Spleen (tissue), 11 donors: ENCODE data around the gene PCNX1. TPM values are rescaled to one million over a fixed set of nuclear protein-coding genes. Genes with fewer than 3 reads are reported as not detected.

Experiments used
- DNase-seq: peaks from one replicate; pipeline ENCODE4 v3.0.0-alpha.2; 2020
- H3K27ac ChIP-seq, 8 donors: fragments of 200-600 bp; sonication (generic) in 7 of 8; 1 replicate in 4 of 8; 2 replicates in 4 of 8; pipeline versions ENCODE4 v1.5.0 to v1.8.0; 2016 to 2021; ENCODE audit warnings: inconsistent platforms in 4 of 8, mild to moderate bottlenecking in 4 of 8, moderate library complexity in 1 of 8
- H3K27me3 ChIP-seq, 7 donors: fragments of 200-600 bp; sonication (generic) in 6 of 7; replicated peaks in 1 of 7; 1 replicate in 4 of 7; 2 replicates in 3 of 7; pipeline versions ENCODE4 v1.5.0 to v1.8.0; 2016 to 2021; ENCODE audit warnings: inconsistent platforms in 3 of 7, mild to moderate bottlenecking in 1 of 7
- H3K36me3 ChIP-seq, 6 donors: fragments of 200-600 bp; sonication (generic) in 5 of 6; 1 replicate in 4 of 6; 2 replicates in 2 of 6; pipeline versions ENCODE4 v1.5.0 to v1.8.0; 2016 to 2021; ENCODE audit warnings: inconsistent platforms in 2 of 6
- H3K4me1 ChIP-seq, 6 donors: fragments of 200-600 bp; sonication (generic) in 5 of 6; 1 replicate in 3 of 6; 2 replicates in 3 of 6; pipeline versions ENCODE4 v1.5.0 to v1.8.0; 2016 to 2021; ENCODE audit warnings: inconsistent platforms in 3 of 6
- H3K4me3 ChIP-seq, 8 donors: fragments of 200-600 bp; sonication (generic) in 7 of 8; 1 replicate in 4 of 8; 2 replicates in 4 of 8; pipeline versions ENCODE4 v1.5.0 to v1.8.0; 2016 to 2021; ENCODE audit warnings: inconsistent platforms in 4 of 8, mild to moderate bottlenecking in 4 of 8, moderate library complexity in 2 of 8
- H3K9me3 ChIP-seq, 8 donors: fragments of 200-600 bp; sonication (generic) in 7 of 8; 1 replicate in 4 of 8; 2 replicates in 4 of 8; pipeline versions ENCODE4 v1.5.0 to v1.8.0; 2016 to 2021; ENCODE audit warnings: inconsistent platforms in 4 of 8
- CTCF ChIP-seq, 11 experiments: fragments of 200-600 bp in 7 of 11; fragments of 450-650 bp in 4 of 11; sonication (generic) in 4 of 11; IDR thresholded peaks in 8 of 11; conservative IDR thresholded peaks in 3 of 11; 1 replicate in 7 of 11; 2 replicates in 4 of 11; pipeline versions ENCODE4 v1.4.0 to v1.8.0; 2016 to 2021; ENCODE audit warnings: antibody characterized with exemption in 11 of 11, inconsistent platforms in 4 of 11, mild to moderate bottlenecking in 1 of 11
- POLR2A ChIP-seq, 3 donors: fragments of 450-650 bp; IDR thresholded peaks; one replicate each; pipeline ENCODE4 v1.5.1; 2017; ENCODE audit warnings: antibody characterized with exemption in 3 of 3, mild to moderate bottlenecking in 1 of 3
- POLR2AphosphoS5 ChIP-seq, 3 donors: sonication (generic); formaldehyde crosslinking; IDR thresholded peaks; one replicate each; pipeline ENCODE4 v1.5.1; 2017; ENCODE audit warnings: antibody characterized with exemption in 3 of 3
- WGBS, 5 donors: extraction: QIAGEN DNeasy Blood & Tissue Kit in 3 of 5; methylation state at CpG; one replicate each; pipeline versions ENCODE4 v1.1.5 to v1.1.7; 2013 to 2018; 5-methylcytosine and 5-hydroxymethylcytosine counted together
- intact Hi-C: fragments of 100-400 bp; cut with DNase I; formaldehyde crosslinking; loops from one replicate; pipeline ENCODE4 v1.15.0; 2023; ENCODE audit warnings: low total_unique reads
- polyA plus RNA-seq, 3 donors: library from polyadenylated mRNA; stranded (reverse); fragments of 200-250 nt; gene quantifications; one replicate each; pipeline ENCODE4 v1.2.1, GENCODE V29; 2013
- total RNA-seq, 7 donors: library from RNA; depleted of rRNA in 3 of 7; stranded (reverse); fragments of >200 nt in 3 of 7; fragmentation: NEBNext Ultra II Directional in 4 of 7; extraction: Animal tissue kit (Norgen Biotek cat#: 25700) in 4 of 7; gene quantifications; one replicate each; pipeline versions ENCODE4 v1.1.0 to v1.2.1, GENCODE V29; 2016 to 2021
- donor health status: healthy with polysubstance abuse.
- donor health status: DM: no; HTN: no; CAD: no; lungs with moderate emphysema.
- donor health status: DM: no; HTN: no; CAD: no.
- donor health status: Bipolar disorder and iron deficiency.
- donor health status: healthy.
- donor health status: DM: no; HTN: no; CAD: no.
- donor health status: DM: yes; HTN: yes; CAD: no.

PCNX1 gene
- total and polyA plus RNA-seq, 10 donors = 4.0 to 149 (median 100) TPM

GRCh38 chr14:71136386-71137060 is 229.3 kb downstream of the PCNX1 start:
- H3K36me3 ChIP-seq = no peaks in the 10 kb centered on the region
- no peak for DNase-seq
- no peaks in the 10 kb centered on the region for H3K27me3 ChIP-seq
- 83 to 92% (median 85%) methylated on average over 9 of the region's 9 CpGs for WGBS, 5 donors
- peaks cover 0 to 9% (median 0%) of the 10 kb centered on the region in 8 donors for H3K9me3 ChIP-seq
- intact Hi-C loops = no loop called here
- no peak for TF ChIP-seq POLR2AphosphoS5 (IDR thresholded peaks at IDR 0.05)
- TF ChIP-seq POLR2A (IDR thresholded peaks at IDR 0.05) = no peak
- TF ChIP-seq CTCF (IDR thresholded peaks at IDR 0.05 in 8 of 11, conservative IDR thresholded peaks at IDR 0.05 in 3 of 11) = no peak
- peaks cover 0 to 29% (median 15%) of the 10 kb centered on the region in 6 donors for H3K4me1 ChIP-seq
- no peak overlapping the region for H3K4me3 ChIP-seq
- no peak overlapping the region for H3K27ac ChIP-seq

GRCh38 chr14:71137536-71138447 is 230.5 kb downstream of the PCNX1 start:
- no peak for DNase-seq
- TF ChIP-seq POLR2A (IDR thresholded peaks at IDR 0.05) (no peak), POLR2AphosphoS5 (IDR thresholded peaks at IDR 0.05) (no peak)
- peaks cover 0 to 42% (median 27%) of the 10 kb centered on the region in 6 donors for H3K4me1 ChIP-seq
- intact Hi-C loops = loop anchor here (2.0 kb wide), 1 partner anchor 615 kb away; no protein-coding TSS in a partner anchor
- no peak overlapping the region for H3K27ac ChIP-seq
- no peaks in the 10 kb centered on the region for H3K36me3 ChIP-seq
- peaks cover 0 to 9% (median 0%) of the 10 kb centered on the region in 8 donors for H3K9me3 ChIP-seq
- 84 to 90% (median 88%) methylated on average over 5 of the region's 5 CpGs for WGBS, 5 donors
- H3K4me3 ChIP-seq = no peak overlapping the region
- H3K27me3 ChIP-seq = no peaks in the 10 kb centered on the region

GRCh38 chr14:71138448-71139293 is 231.4 kb downstream of the PCNX1 start:
- intact Hi-C loops = loop anchor here (2.0 kb wide), 1 partner anchor 614 kb away; no protein-coding TSS in a partner anchor
- no peaks in the 10 kb centered on the region for H3K27me3 ChIP-seq
- no peaks in the 10 kb centered on the region for H3K36me3 ChIP-seq
- peaks cover 0 to 9% (median 0%) of the 10 kb centered on the region in 8 donors for H3K9me3 ChIP-seq
- TF ChIP-seq CTCF (IDR thresholded peaks at IDR 0.05 in 8 of 11, conservative IDR thresholded peaks at IDR 0.05 in 3 of 11) = peak; percentile 86 to 97 (median 93)
- no peak for TF ChIP-seq POLR2A (IDR thresholded peaks at IDR 0.05)
- peak in 2 of 3 donors; percentile 41 to 46 for TF ChIP-seq POLR2AphosphoS5 (IDR thresholded peaks at IDR 0.05)
- peaks cover 0 to 51% (median 36%) of the 10 kb centered on the region in 6 donors for H3K4me1 ChIP-seq
- DNase-seq = peak; percentile 87
- H3K27ac ChIP-seq = peak overlapping the region in 2 of 8 donors; percentile 9 to 31
- WGBS, 5 donors = 24 to 34% (median 28%) methylated on average over 14 of the region's 14 CpGs
- H3K4me3 ChIP-seq = peak overlapping the region in 3 of 8 donors; percentile 12 to 57 (median 16)
